Panc1 (cell line): ENCODE results near the gene LACTB. TPM values are rescaled to one million over a fixed set of nuclear protein-coding genes. Genes with fewer than 3 reads are reported as not detected.

Experiments used
- ATAC-seq: fragments of 200-7000 bp; cut with Tn5 transposase; 2 replicates; pipeline ENCODE4 v1.9.1; 2020; ENCODE audit warnings: mild to moderate bottlenecking, moderate library complexity
- BruUV-seq: library from RNA; stranded (reverse); fragments of 400-500 nt; replicated peaks from 2 replicates; lab custom pipeline; 2021; lab: Mats Ljungman, UMichigan
- CTCF ChIA-PET: fragments of 300-600 bp; sonication (Branson Sonifier 250); formaldehyde crosslinking; loops from one replicate; lab custom pipeline; 2022; ENCODE audit warnings: antibody characterized with exemption; lab: Charles Lee
- POLR2A ChIA-PET: fragments of 300-600 bp; sonication (Branson Sonifier 250); formaldehyde crosslinking; loops from one replicate; lab custom pipeline; 2022; ENCODE audit warnings: antibody characterized with exemption; lab: Charles Lee
- DNase-seq: peaks from one replicate; pipeline ENCODE4 v3.0.0-alpha.2; 2010; ENCODE audit warnings: low read depth, low spot score
- H3K27ac ChIP-seq: 2 replicates; pipeline ENCODE4 v1.5.1; 2011; ENCODE audit warnings: mild to moderate bottlenecking, low read length, inconsistent platforms
- H3K27me3 ChIP-seq: fragments of 200-500 bp; sonication (Bioruptor generic); 2 replicates; pipeline ENCODE4 v1.6.0; 2014; ENCODE audit warnings: low read length, inconsistent platforms; ENCODE audit not compliant: control insufficient read depth, insufficient read depth
- H3K36me3 ChIP-seq: fragments of 200-500 bp; sonication (Bioruptor generic); 2 replicates; pipeline ENCODE4 v1.5.1; 2014; ENCODE audit warnings: inconsistent platforms, mild to moderate bottlenecking, low read length, moderate library complexity; ENCODE audit not compliant: control insufficient read depth, insufficient read depth
- H3K4me1 ChIP-seq: 2 replicates; pipeline ENCODE4 v1.5.1; 2011; ENCODE audit warnings: inconsistent platforms, mild to moderate bottlenecking, low read length, moderate library complexity; ENCODE audit not compliant: control insufficient read depth, insufficient read depth
- H3K4me3 ChIP-seq, 2 experiments: 2 replicates each; pipeline ENCODE4 v1.5.1; 2011 to 2012; ENCODE audit warnings: low read depth in 2 of 2, low read length in 2 of 2, mild to moderate bottlenecking in 2 of 2, inconsistent platforms in 1 of 2, moderate library complexity in 1 of 2
- H3K9me3 ChIP-seq: fragments of 200-500 bp; sonication (Bioruptor generic); 2 replicates; pipeline ENCODE4 v1.5.1; 2014; ENCODE audit warnings: low read depth, mild to moderate bottlenecking, inconsistent platforms, low read length, moderate library complexity; ENCODE audit not compliant: control insufficient read depth, insufficient read depth
- POLR2AphosphoS5 ChIP-seq: IDR thresholded peaks from 2 replicates; pipeline ENCODE4 v1.6.1; 2012; ENCODE audit warnings: mild to moderate bottlenecking, low read depth, low read length, moderate library complexity
- SIN3A ChIP-seq: IDR thresholded peaks from 2 replicates; pipeline ENCODE4 v1.6.1; 2012; ENCODE audit warnings: low read depth, mild to moderate bottlenecking, low read length, moderate library complexity, borderline replicate concordance; ENCODE audit not compliant: insufficient read depth
- TCF7L2 ChIP-seq: IDR thresholded peaks from 2 replicates; pipeline ENCODE4 v1.6.1; 2011; ENCODE audit warnings: mild to moderate bottlenecking, low read depth, low read length, inconsistent platforms
- in situ Hi-C: cut with HindIII; loops from 2 replicates; pipeline ENCODE4 v1.10.0; 2016; ENCODE audit warnings: low sequenced_read_pairs, low pct_unique_long_range_greater_than_20kb
- intact Hi-C: fragments of 100-400 bp; cut with micrococcal nuclease; formaldehyde crosslinking; loops from one replicate; pipeline ENCODE4 v1.10.0; 2022; ENCODE audit not compliant: unreplicated experiment
- total RNA-seq: library from RNA; stranded (reverse); gene quantifications from one replicate; pipeline ENCODE4 v1.2.1, GENCODE V29; 2021; ENCODE audit not compliant: unreplicated experiment
- TF ChIP-seq, protein P1 (sequence below): fragments of 450-650 bp; IDR thresholded peaks from 2 replicates; pipeline ENCODE4 v1.5.1; 2017; ENCODE audit warnings: mild to moderate bottlenecking
- TF ChIP-seq, protein P2 (sequence below), 2 experiments: IDR thresholded peaks; 2 replicates each; pipeline ENCODE4 v1.6.1; 2011 to 2012; ENCODE audit warnings: low read depth in 2 of 2, control low read depth in 1 of 2, low read length in 1 of 2, mild to moderate bottlenecking in 1 of 2, moderate library complexity in 1 of 2; ENCODE audit not compliant: insufficient read depth in 1 of 2

Gene LACTB
- total RNA-seq, 1 experiment from 2014 or later: 18.4 TPM

DNA sequence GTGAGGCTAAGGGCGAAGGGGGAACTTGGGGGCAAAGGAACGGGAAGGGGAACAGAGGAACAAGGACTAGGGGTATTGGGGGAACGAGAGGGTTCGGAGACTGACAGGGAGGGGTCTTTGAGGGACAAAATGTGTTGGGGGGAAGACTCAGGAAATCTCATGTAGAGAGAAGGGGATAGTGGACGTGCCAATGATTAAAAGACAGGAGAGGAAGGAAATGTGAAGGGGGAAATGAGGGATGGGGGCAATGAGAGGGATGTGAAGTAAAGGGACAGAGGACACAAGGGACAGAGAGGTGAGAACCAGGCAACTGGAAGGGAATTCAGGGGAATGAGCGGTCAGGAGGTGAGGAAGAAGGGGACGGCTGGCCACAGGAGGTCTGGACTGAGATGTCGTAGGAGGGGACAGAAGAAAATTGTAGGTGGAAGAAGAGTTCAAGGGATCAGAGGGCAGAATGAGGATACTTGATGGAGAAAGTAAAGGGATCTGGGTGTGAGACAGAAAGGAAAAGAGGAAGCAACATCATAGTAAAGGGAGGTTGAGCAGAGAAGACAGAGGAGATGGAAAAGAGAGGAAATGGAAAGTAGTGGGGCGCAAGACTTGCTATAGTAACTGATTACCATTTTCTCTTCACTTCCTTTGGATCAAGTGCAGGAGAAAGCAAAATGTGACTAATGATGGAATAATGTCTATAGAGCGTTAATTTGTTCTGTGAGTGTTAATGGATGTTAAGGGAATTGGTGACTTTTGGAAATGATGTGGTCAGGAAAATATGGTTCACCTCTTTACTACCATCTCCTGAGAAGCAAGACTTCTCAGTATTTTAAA is 68.5 kb downstream of the LACTB start:
- Histone ChIP-seq H3K4me3 (peak overlapping the region; percentile 67 to 71), H3K27me3 (no peaks in the 10 kb centered on the region), H3K9me3 (no peaks in the 10 kb centered on the region), H3K36me3 (no peaks in the 10 kb centered on the region; the same call in 1 of the 2 replicates), H3K27ac (peak overlapping the region; percentile 71), H3K4me1 (peaks cover 18% of the 10 kb centered on the region)
- BruUV-seq: TSS peak; percentile 63
- in situ Hi-C loops: no loop called here
- intact Hi-C loops: loop anchor here (10.0 kb wide), 1 partner anchor 215 kb away; no protein-coding TSS in a partner anchor
- POLR2A ChIA-PET: no interaction called here
- TF ChIP-seq, protein P1, sequence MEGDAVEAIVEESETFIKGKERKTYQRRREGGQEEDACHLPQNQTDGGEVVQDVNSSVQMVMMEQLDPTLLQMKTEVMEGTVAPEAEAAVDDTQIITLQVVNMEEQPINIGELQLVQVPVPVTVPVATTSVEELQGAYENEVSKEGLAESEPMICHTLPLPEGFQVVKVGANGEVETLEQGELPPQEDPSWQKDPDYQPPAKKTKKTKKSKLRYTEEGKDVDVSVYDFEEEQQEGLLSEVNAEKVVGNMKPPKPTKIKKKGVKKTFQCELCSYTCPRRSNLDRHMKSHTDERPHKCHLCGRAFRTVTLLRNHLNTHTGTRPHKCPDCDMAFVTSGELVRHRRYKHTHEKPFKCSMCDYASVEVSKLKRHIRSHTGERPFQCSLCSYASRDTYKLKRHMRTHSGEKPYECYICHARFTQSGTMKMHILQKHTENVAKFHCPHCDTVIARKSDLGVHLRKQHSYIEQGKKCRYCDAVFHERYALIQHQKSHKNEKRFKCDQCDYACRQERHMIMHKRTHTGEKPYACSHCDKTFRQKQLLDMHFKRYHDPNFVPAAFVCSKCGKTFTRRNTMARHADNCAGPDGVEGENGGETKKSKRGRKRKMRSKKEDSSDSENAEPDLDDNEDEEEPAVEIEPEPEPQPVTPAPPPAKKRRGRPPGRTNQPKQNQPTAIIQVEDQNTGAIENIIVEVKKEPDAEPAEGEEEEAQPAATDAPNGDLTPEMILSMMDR: no peak
- no peak for TF ChIP-seq POLR2AphosphoS5
- no peak for TF ChIP-seq SIN3A
- TF ChIP-seq, protein P2, sequence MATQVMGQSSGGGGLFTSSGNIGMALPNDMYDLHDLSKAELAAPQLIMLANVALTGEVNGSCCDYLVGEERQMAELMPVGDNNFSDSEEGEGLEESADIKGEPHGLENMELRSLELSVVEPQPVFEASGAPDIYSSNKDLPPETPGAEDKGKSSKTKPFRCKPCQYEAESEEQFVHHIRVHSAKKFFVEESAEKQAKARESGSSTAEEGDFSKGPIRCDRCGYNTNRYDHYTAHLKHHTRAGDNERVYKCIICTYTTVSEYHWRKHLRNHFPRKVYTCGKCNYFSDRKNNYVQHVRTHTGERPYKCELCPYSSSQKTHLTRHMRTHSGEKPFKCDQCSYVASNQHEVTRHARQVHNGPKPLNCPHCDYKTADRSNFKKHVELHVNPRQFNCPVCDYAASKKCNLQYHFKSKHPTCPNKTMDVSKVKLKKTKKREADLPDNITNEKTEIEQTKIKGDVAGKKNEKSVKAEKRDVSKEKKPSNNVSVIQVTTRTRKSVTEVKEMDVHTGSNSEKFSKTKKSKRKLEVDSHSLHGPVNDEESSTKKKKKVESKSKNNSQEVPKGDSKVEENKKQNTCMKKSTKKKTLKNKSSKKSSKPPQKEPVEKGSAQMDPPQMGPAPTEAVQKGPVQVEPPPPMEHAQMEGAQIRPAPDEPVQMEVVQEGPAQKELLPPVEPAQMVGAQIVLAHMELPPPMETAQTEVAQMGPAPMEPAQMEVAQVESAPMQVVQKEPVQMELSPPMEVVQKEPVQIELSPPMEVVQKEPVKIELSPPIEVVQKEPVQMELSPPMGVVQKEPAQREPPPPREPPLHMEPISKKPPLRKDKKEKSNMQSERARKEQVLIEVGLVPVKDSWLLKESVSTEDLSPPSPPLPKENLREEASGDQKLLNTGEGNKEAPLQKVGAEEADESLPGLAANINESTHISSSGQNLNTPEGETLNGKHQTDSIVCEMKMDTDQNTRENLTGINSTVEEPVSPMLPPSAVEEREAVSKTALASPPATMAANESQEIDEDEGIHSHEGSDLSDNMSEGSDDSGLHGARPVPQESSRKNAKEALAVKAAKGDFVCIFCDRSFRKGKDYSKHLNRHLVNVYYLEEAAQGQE (IDR thresholded peaks at IDR 0.05; ENCODE audit: insufficient read depth in 1 of 2, low read depth in 2 of 2, low read length in 1 of 2): no peak
- TF ChIP-seq TCF7L2: no peak
- no peak for DNase-seq
- no peak for ATAC-seq
- CTCF ChIA-PET: interaction anchor here (0.6 kb wide), 1 partner anchor 11 kb away, joined by 3 read pairs; no protein-coding TSS in a partner anchor

DNA sequence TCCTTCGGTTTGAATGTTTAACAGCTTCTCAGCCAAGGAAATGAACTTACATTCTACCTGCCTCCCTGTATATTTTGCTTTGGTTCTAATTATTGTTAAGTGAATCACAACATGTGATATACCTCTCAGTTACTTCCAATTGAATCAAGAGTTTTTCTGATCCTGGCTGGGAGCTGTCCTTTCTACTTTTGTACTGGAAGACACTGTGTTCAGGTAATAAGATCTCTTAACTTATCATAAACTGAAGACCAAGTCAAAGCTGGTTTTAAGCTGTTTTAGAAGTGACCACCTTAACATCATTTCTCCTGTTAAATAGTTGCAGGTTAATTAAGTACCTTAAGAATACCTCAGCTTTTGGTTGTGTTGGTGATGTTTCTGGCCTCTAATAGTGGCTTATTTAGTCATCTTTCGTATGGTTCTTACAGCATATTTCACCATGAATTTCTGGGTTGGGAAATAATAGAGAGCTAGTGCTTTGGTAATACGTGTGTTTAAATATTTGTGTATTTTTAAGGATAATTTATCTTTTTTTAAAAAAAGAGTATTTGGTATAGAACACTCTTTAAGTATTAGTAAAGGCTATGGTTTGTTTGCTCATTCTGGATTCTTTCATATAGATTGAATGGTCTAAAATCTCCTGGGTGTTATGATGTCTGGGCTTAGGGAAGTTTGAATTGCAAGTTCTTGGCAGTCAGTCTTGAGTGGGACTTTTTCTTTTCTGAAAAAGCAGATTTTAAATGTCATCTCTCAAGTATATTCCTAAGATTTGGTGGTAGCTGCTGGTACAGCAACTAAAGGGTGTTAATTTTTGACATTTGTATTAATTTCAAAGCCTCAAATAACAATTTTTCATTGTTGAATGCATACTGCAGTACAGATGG is 69.3 kb downstream of the LACTB start:
- TF ChIP-seq TCF7L2 (no peak), SIN3A (no peak), POLR2AphosphoS5 (no peak)
- TF ChIP-seq, protein P2 (IDR thresholded peaks at IDR 0.05; ENCODE audit: insufficient read depth in 1 of 2, low read depth in 2 of 2, low read length in 1 of 2): 0 out of 4 replicates have a peak, but pooled peaks of 1 of the 2 experiments have one; percentile 27
- TF ChIP-seq, protein P1: no peak
- H3K27me3 ChIP-seq: no peaks in the 10 kb centered on the region
- DNase-seq: no peak
- POLR2A ChIA-PET: no interaction called here
- peak overlapping the region; percentile 67 to 71; a peak in 3 of 4 replicates for H3K4me3 ChIP-seq
- H3K9me3 ChIP-seq: no peaks in the 10 kb centered on the region
- H3K4me1 ChIP-seq: peaks cover 20% of the 10 kb centered on the region
- in situ Hi-C loops (no loop called here), intact Hi-C loops (no loop called here)
- no peak for ATAC-seq
- BruUV-seq: no TSS peak
- H3K36me3 ChIP-seq: no peaks in the 10 kb centered on the region; the same call in 1 of the 2 replicates
- CTCF ChIA-PET: interaction anchor here (0.6 kb wide), 1 partner anchor 91 kb away, joined by 5 read pairs; no protein-coding TSS in a partner anchor
- H3K27ac ChIP-seq: peak overlapping the region; percentile 71; the same call in 1 of the 2 replicates
